Esophagus (tissue), 2 donors: ENCODE data around the gene FBN1. TPM values are rescaled to one million over a fixed set of nuclear protein-coding genes. Genes with fewer than 3 reads are reported as not detected.

Source experiments
- H3K27ac ChIP-seq, 2 donors: one replicate each; pipeline ENCODE4 v1.5.1; 2013; ENCODE audit warnings: low read depth in 2 of 2, mild to moderate bottlenecking in 2 of 2, inconsistent platforms in 1 of 2, low read length in 1 of 2, moderate library complexity in 1 of 2
- H3K27me3 ChIP-seq, 2 donors: one replicate each; pipeline ENCODE4 v1.6.1; 2013; ENCODE audit warnings: low read length in 2 of 2, control low read depth in 1 of 2, mild to moderate bottlenecking in 1 of 2; ENCODE audit not compliant: insufficient read depth in 2 of 2, control insufficient read depth in 1 of 2
- H3K36me3 ChIP-seq, 2 donors: one replicate each; pipeline ENCODE4 v1.6.1; 2013; ENCODE audit warnings: low read length in 1 of 2; ENCODE audit not compliant: control insufficient read depth in 2 of 2, insufficient read depth in 2 of 2
- H3K4me1 ChIP-seq, 2 donors: one replicate each; pipeline ENCODE4 v1.6.1; 2013; ENCODE audit warnings: low read length in 1 of 2; ENCODE audit not compliant: control insufficient read depth in 2 of 2, insufficient read depth in 2 of 2
- H3K4me3 ChIP-seq, 2 donors: one replicate each; pipeline ENCODE4 v1.5.1; 2013; ENCODE audit warnings: low read length in 2 of 2, mild to moderate bottlenecking in 2 of 2, low read depth in 1 of 2, moderate library complexity in 1 of 2
- H3K9me3 ChIP-seq, 2 donors: one replicate each; pipeline ENCODE4 v1.6.1; 2013; ENCODE audit warnings: mild to moderate bottlenecking in 2 of 2, low read depth in 1 of 2, low read length in 1 of 2, moderate library complexity in 1 of 2; ENCODE audit not compliant: control insufficient read depth in 2 of 2, insufficient read depth in 1 of 2
- WGBS, 2 donors: extraction: QIAGEN DNeasy Blood & Tissue Kit; methylation state at CpG; one replicate each; pipeline ENCODE4 v1.1.7; 2013; 5-methylcytosine and 5-hydroxymethylcytosine counted together
- polyA plus RNA-seq, 2 donors: library from polyadenylated mRNA; stranded (reverse); fragments of 200-250 nt; gene quantifications; one replicate each; pipeline ENCODE4 v1.2.3, GENCODE V29; 2013
- donor health status: healthy with polysubstance abuse.
- donor health status: Bipolar disorder and iron deficiency.

Gene FBN1
- polyA plus RNA-seq, 2 donors: 1.8 to 6.4 TPM

DNA sequence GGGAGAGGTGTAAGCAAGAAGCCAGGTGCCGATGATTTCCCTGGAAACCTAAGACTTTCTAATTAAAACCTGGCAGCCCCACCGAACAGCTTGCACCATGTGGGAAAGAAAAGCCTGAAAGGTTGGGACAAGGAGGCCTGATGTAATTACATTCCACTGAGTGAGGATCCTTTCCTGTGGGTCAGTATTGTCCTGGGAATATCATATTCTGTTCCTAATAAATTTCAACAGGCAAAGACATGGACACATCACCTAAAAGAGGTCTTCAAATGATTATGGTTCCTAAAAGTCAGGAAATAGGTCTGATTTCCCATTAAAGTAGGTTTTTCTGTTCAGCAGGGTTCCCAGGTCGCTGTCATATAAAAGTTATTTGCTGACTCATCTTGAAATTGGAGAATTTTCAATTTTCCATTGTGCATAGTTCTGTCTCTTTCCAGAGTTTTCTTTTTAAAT lies 255.8 kb downstream of the FBN1 start:
- 47 to 48% methylated on average over 3 of the region's 3 CpGs for WGBS, 2 donors
- no peaks in the 10 kb centered on the region for H3K36me3 ChIP-seq

GRCh38 chr15:48388910-48389309 lies 256.6 kb downstream of the FBN1 start:
- H3K9me3 ChIP-seq: no peaks in the 10 kb centered on the region
- 72 to 79% methylated on average over 1 of the region's 1 CpG for WGBS, 2 donors
- H3K27ac ChIP-seq: no peak overlapping the region
- H3K36me3 ChIP-seq: no peaks in the 10 kb centered on the region
- no peaks in the 10 kb centered on the region for H3K27me3 ChIP-seq
- H3K4me3 ChIP-seq: no peak overlapping the region
- peaks cover 0 to 6% of the 10 kb centered on the region in 2 donors for H3K4me1 ChIP-seq

More for the DNA sequence above, 255.8 kb downstream of the FBN1 start:
- Histone ChIP-seq H3K4me3 (no peak overlapping the region), H3K27me3 (no peaks in the 10 kb centered on the region), H3K4me1 (peaks cover 0 to 12% of the 10 kb centered on the region in 2 donors), H3K27ac (no peak overlapping the region), H3K9me3 (no peaks in the 10 kb centered on the region)

- H3K9me3 ChIP-seq: no peaks in the 10 kb centered on the region
- H3K4me3 ChIP-seq: no peak overlapping the region
- 45 to 46% methylated on average over 4 of the region's 4 CpGs for WGBS, 2 donors
Measured at GRCh38 chr15:48388016-48388851, 257.3 kb downstream of the FBN1 start.

GRCh38 chr15:48385031-48385830 lies 260.3 kb downstream of the FBN1 start:
- 32 to 50% methylated on average over 4 of the region's 4 CpGs for WGBS, 2 donors
- H3K36me3 ChIP-seq: no peaks in the 10 kb centered on the region
- H3K4me1 ChIP-seq: no peaks in the 10 kb centered on the region
- no peak overlapping the region for H3K4me3 ChIP-seq
- H3K9me3 ChIP-seq: no peaks in the 10 kb centered on the region
- no peaks in the 10 kb centered on the region for H3K27me3 ChIP-seq
- H3K27ac ChIP-seq: peak overlapping the region; percentile 78 to 91

More at GRCh38 chr15:48388016-48388851, 257.3 kb downstream of the FBN1 start:
- H3K4me1 ChIP-seq: peaks cover 0 to under 1% of the 10 kb centered on the region in 2 donors
- no peaks in the 10 kb centered on the region for H3K27me3 ChIP-seq
- peak overlapping the region; percentile 29 to 31 for H3K27ac ChIP-seq
- no peaks in the 10 kb centered on the region for H3K36me3 ChIP-seq

GRCh38 chr15:48384616-48385015 lies 260.9 kb downstream of the FBN1 start:
- H3K4me3 ChIP-seq: no peak overlapping the region
- no peaks in the 10 kb centered on the region for H3K4me1 ChIP-seq
- H3K27ac ChIP-seq: peak overlapping the region; percentile 74 to 82
- no peaks in the 10 kb centered on the region for H3K9me3 ChIP-seq
- WGBS, 2 donors: 34 to 67% methylated on average over 3 of the region's 3 CpGs
- H3K36me3 ChIP-seq: no peaks in the 10 kb centered on the region
- no peaks in the 10 kb centered on the region for H3K27me3 ChIP-seq

DNA sequence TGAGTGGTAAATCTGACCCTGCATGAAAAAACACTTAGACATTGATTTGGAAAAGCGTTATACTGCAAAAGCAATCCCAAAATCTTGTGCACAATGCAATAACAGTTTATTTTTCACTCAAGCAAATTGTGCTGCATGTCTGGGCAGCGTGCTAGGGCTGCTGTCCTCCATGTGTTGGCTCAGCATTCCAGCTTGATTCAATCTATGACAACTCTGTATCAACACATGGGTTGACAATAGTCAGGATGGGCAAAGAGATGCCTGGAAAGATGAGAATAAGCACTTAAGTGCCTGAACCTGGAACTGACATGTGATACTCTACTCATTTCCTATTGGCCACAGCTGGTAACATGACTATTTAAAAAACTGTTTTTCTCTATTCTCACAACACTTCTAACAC lies 262.5 kb downstream of the FBN1 start:
- no peaks in the 10 kb centered on the region for H3K27me3 ChIP-seq
- no peaks in the 10 kb centered on the region for H3K9me3 ChIP-seq
- WGBS, 2 donors: 48 to 57% methylated on average over 2 of the region's 2 CpGs
- no peak overlapping the region for H3K27ac ChIP-seq
- no peaks in the 10 kb centered on the region for H3K36me3 ChIP-seq
- H3K4me3 ChIP-seq: no peak overlapping the region
- no peaks in the 10 kb centered on the region for H3K4me1 ChIP-seq

GRCh38 chr15:48381861-48382260 lies 263.6 kb downstream of the FBN1 start:
- Histone ChIP-seq H3K27me3 (no peaks in the 10 kb centered on the region), H3K4me3 (no peak overlapping the region), H3K4me1 (no peaks in the 10 kb centered on the region), H3K36me3 (no peaks in the 10 kb centered on the region), H3K27ac (no peak overlapping the region), H3K9me3 (no peaks in the 10 kb centered on the region)
- 58 to 72% methylated on average over 4 of the region's 4 CpGs for WGBS, 2 donors

- no peak overlapping the region for H3K27ac ChIP-seq
- H3K36me3 ChIP-seq: no peaks in the 10 kb centered on the region
- no peaks in the 10 kb centered on the region for H3K27me3 ChIP-seq
- WGBS, 2 donors: 84 to 87% methylated on average over 4 of the region's 4 CpGs
- no peaks in the 10 kb centered on the region for H3K4me1 ChIP-seq
- no peaks in the 10 kb centered on the region for H3K9me3 ChIP-seq
- no peak overlapping the region for H3K4me3 ChIP-seq
Measured at GRCh38 chr15:48380198-48380597, 265.3 kb downstream of the FBN1 start.

DNA sequence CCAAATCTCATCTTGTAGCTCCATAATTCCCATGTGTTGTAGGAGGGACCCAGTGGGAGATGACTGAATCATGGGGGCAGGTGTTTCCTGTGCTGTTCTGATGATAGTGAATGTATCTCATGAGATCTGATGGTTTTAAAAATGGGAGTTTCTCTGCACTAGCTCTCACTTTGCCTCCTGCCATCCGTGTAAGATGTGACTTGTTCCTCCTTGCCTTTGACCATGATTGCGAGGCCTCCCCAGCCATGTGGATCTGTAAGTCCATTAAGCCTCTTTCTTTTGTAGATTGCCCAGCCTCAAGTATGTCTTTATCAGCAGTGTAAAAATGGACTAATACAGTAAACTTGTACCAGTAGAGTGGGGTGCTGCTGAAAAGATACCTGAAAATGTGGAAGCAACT lies 269.7 kb downstream of the FBN1 start:
- H3K9me3 ChIP-seq: no peaks in the 10 kb centered on the region
- no peak overlapping the region for H3K4me3 ChIP-seq
- H3K27ac ChIP-seq: no peak overlapping the region
- 91 to 97% methylated on average over 2 of the region's 2 CpGs for WGBS, 2 donors
- no peaks in the 10 kb centered on the region for H3K27me3 ChIP-seq
- H3K4me1 ChIP-seq: peaks cover 0 to 4% of the 10 kb centered on the region in 2 donors
- no peaks in the 10 kb centered on the region for H3K36me3 ChIP-seq
